GM18502 (cell line): ENCODE data around the gene CRB1.
A peak's percentile ranks its signal among the peaks of the same experiment; 100 is the strongest.
"Not testable (repeated sequence)": the region's sequence is repeated elsewhere in the genome, so short reads cannot be mapped to it uniquely, and the experiment has no call there.

Source experiments
- ATAC-seq: cut with Tn5 transposase; IDR thresholded peaks from one replicate; pipeline ENCODE4 v1.9.1; 2021; ENCODE audit warnings: mild to moderate bottlenecking; ENCODE audit not compliant: unreplicated experiment, poor library complexity

The CRB1 gene

GRCh38 chr1:197393772-197394171 is 125.7 kb downstream of the CRB1 start:
- ATAC-seq, result no peak

GRCh38 chr1:197394831-197395608 is 127.0 kb downstream of the CRB1 start:
- ATAC-seq, result no peak

GRCh38 chr1:197397895-197398294 is 129.8 kb downstream of the CRB1 start:
- no peak for ATAC-seq

- ATAC-seq, result peak; percentile 83
Measured at GRCh38 chr1:197399755-197400521, 131.9 kb downstream of the CRB1 start.

GRCh38 chr1:197400522-197400902 is 132.5 kb downstream of the CRB1 start:
- ATAC-seq, result no peak

- ATAC-seq, result no peak
Measured at GRCh38 chr1:197402189-197402588, 134.1 kb downstream of the CRB1 start.

- ATAC-seq, result not testable (repeated sequence)
Measured at GRCh38 chr1:197404774-197405173, 136.7 kb downstream of the CRB1 start.

- ATAC-seq, result not testable (repeated sequence)
Measured at GRCh38 chr1:197405614-197406013, 137.6 kb downstream of the CRB1 start.

GRCh38 chr1:197413564-197413963 is 145.5 kb downstream of the CRB1 start:
- ATAC-seq, result no peak

- no peak for ATAC-seq
Measured at GRCh38 chr1:197415221-197415620, 147.2 kb downstream of the CRB1 start.

- ATAC-seq, result no peak
Measured at GRCh38 chr1:197418693-197419092, 150.6 kb downstream of the CRB1 start.

GRCh38 chr1:197422993-197423392 is 154.9 kb downstream of the CRB1 start:
- no peak for ATAC-seq

GRCh38 chr1:197424380-197424779 is 156.3 kb downstream of the CRB1 start:
- ATAC-seq, result no peak

GRCh38 chr1:197429372-197429771 is 161.3 kb downstream of the CRB1 start:
- no peak for ATAC-seq

GRCh38 chr1:197435224-197435623 is 167.2 kb downstream of the CRB1 start:
- no peak for ATAC-seq

GRCh38 chr1:197437601-197438000 is 169.5 kb downstream of the CRB1 start:
- no peak for ATAC-seq

- ATAC-seq, result no peak
Measured at GRCh38 chr1:197438010-197438790, 170.1 kb downstream of the CRB1 start.

- no peak for ATAC-seq
Measured at GRCh38 chr1:197439708-197440280, 171.7 kb downstream of the CRB1 start.

- no peak for ATAC-seq
Measured at GRCh38 chr1:197440715-197441114, 172.7 kb downstream of the CRB1 start.

GRCh38 chr1:197441999-197442414 is 174.0 kb downstream of the CRB1 start:
- ATAC-seq, result no peak

GRCh38 chr1:197444755-197445154 is 176.7 kb downstream of the CRB1 start:
- ATAC-seq, result no peak
